H1 (cell line): Measurements from ENCODE around the gene HOXC5. TPM values are rescaled to one million over a fixed set of nuclear protein-coding genes. Genes with fewer than 3 reads are reported as not detected.

Experiments used
- CTCF ChIA-PET: fragments of 300-600 bp; sonication (Branson Sonifier 250); formaldehyde crosslinking; loops from one replicate; lab custom pipeline; 2021; ENCODE audit not compliant: partially characterized antibody; lab: Charles Lee
- POLR2A ChIA-PET: fragments of 300-600 bp; sonication (Branson Sonifier 250); formaldehyde crosslinking; loops from one replicate; lab custom pipeline; 2021; ENCODE audit warnings: inconsistent platforms; ENCODE audit not compliant: partially characterized antibody; lab: Charles Lee
- DNase-seq, 2 experiments: peaks; one replicate each; pipeline versions ENCODE4 v3.0.0 to v3.0.0-alpha.2; 2010 to 2022; ENCODE audit warnings: low spot score in 2 of 2, low read depth in 1 of 2, mixed read lengths in 1 of 2
- FAIRE-seq: peaks from 2 replicates; lab custom pipeline; 2011; peaks lifted over from hg19 to GRCh38; lab: Jason Lieb, UNC
- H2AFZ ChIP-seq: 2 replicates; pipeline ENCODE4 v1.8.1; 2012; ENCODE audit warnings: low read length, inconsistent platforms
- H2AK5ac ChIP-seq: 2 replicates; pipeline ENCODE4 v1.6.1; 2013; ENCODE audit warnings: low read depth, low read length
- H2BK120ac ChIP-seq: replicated peaks from 2 replicates; pipeline ENCODE3; 2013; ENCODE audit warnings: low read depth, low read length, inconsistent platforms
- H2BK12ac ChIP-seq: 2 replicates; pipeline ENCODE4 v1.6.1; 2013; ENCODE audit warnings: low read depth, low read length
- H2BK15ac ChIP-seq: 2 replicates; pipeline ENCODE4 v1.6.1; 2013; ENCODE audit warnings: low read length
- H2BK20ac ChIP-seq: 2 replicates; pipeline ENCODE4 v1.6.1; 2013; ENCODE audit warnings: low read length
- H2BK5ac ChIP-seq: 2 replicates; pipeline ENCODE4 v1.6.1; 2013; ENCODE audit warnings: low read depth, low read length
- H3K14ac ChIP-seq: 2 replicates; pipeline ENCODE4 v1.6.1; 2013; ENCODE audit warnings: inconsistent platforms; ENCODE audit not compliant: insufficient read length
- H3K18ac ChIP-seq: 2 replicates; pipeline ENCODE4 v1.6.1; 2013; ENCODE audit warnings: low read length; ENCODE audit errors: extremely low read depth
- H3K23ac ChIP-seq: 2 replicates; pipeline ENCODE4 v1.6.1; 2013; ENCODE audit warnings: inconsistent platforms; ENCODE audit not compliant: insufficient read length
- H3K23me2 ChIP-seq: 2 replicates; pipeline ENCODE4 v1.6.1; 2013; ENCODE audit warnings: low read depth, low read length
- H3K27ac ChIP-seq: 2 replicates; pipeline ENCODE4 v1.6.1; 2011; ENCODE audit warnings: low read depth, low read length, inconsistent platforms
- H3K27me3 ChIP-seq, 4 experiments: replicated peaks in 1 of 4; 1 replicate in 1 of 4; 2 replicates in 3 of 4; pipeline versions ENCODE4 v1.6.1 to v1.8.1; 2011 to 2013; ENCODE audit warnings: low read length in 3 of 4, mild to moderate bottlenecking in 3 of 4, inconsistent platforms in 2 of 4, mixed read lengths in 2 of 4, moderate library complexity in 1 of 4; ENCODE audit not compliant: control insufficient read depth in 3 of 4, insufficient read depth in 3 of 4; ENCODE audit errors: extremely low read depth in 1 of 4
- H3K36me3 ChIP-seq, 4 experiments: 2 replicates each; pipeline versions ENCODE4 v1.6.1 to v1.8.1; 2011 to 2013; ENCODE audit warnings: mild to moderate bottlenecking in 4 of 4, low read length in 3 of 4, moderate library complexity in 2 of 4, control low read depth in 1 of 4, inconsistent platforms in 1 of 4; ENCODE audit not compliant: insufficient read depth in 4 of 4, control insufficient read depth in 2 of 4
- H3K4ac ChIP-seq: replicated peaks from 2 replicates; pipeline ENCODE3; 2013; ENCODE audit warnings: low read length, low read depth, mixed read lengths, inconsistent platforms; ENCODE audit not compliant: insufficient read length
- H3K4me1 ChIP-seq, 4 experiments: replicated peaks in 1 of 4; 1 replicate in 1 of 4; 2 replicates in 3 of 4; pipeline versions ENCODE4 v1.6.1 to v1.8.1; 2011 to 2013; ENCODE audit warnings: low read length in 3 of 4, inconsistent platforms in 2 of 4, mixed read lengths in 1 of 4; ENCODE audit not compliant: insufficient read depth in 4 of 4, control insufficient read depth in 3 of 4
- H3K4me2 ChIP-seq, 2 experiments: 2 replicates each; pipeline versions ENCODE4 v1.6.1 to v1.8.1; 2011 to 2013; ENCODE audit warnings: low read depth in 2 of 2, low read length in 2 of 2, control low read depth in 1 of 2, inconsistent platforms in 1 of 2, mild to moderate bottlenecking in 1 of 2; ENCODE audit not compliant: insufficient read depth in 1 of 2
- H3K4me3 ChIP-seq, 4 experiments: fragments of 200-600, 300-600 bp in 1 of 4; sonication (generic), shearing (Covaris generic), sonication (Bioruptor Twin) in 1 of 4; 2 replicates each; pipeline versions ENCODE4 v1.5.1 to v1.8.1; 2011 to 2016; ENCODE audit warnings: low read length in 4 of 4, low read depth in 3 of 4, control low read depth in 2 of 4, inconsistent platforms in 2 of 4, mild to moderate bottlenecking in 2 of 4, mixed read lengths in 1 of 4, moderate library complexity in 1 of 4; ENCODE audit not compliant: insufficient read depth in 2 of 4; ENCODE audit errors: extremely low read depth in 1 of 4
- H3K56ac ChIP-seq: replicated peaks from 2 replicates; pipeline ENCODE3; 2013; ENCODE audit warnings: low read depth, mild to moderate bottlenecking, mixed read lengths, low read length, inconsistent platforms; ENCODE audit not compliant: insufficient read length
- H3K79me1 ChIP-seq: 2 replicates; pipeline ENCODE4 v1.6.1; 2013; ENCODE audit warnings: low read depth, low read length, control low read depth
- H3K79me2 ChIP-seq, 2 experiments: 2 replicates each; pipeline versions ENCODE4 v1.6.1 to v1.8.1; 2012 to 2013; ENCODE audit warnings: low read length in 2 of 2, mild to moderate bottlenecking in 2 of 2, inconsistent platforms in 1 of 2; ENCODE audit not compliant: insufficient read depth in 2 of 2, control insufficient read depth in 1 of 2
- H3K9ac ChIP-seq, 4 experiments: replicated peaks in 1 of 4; 1 replicate in 1 of 4; 2 replicates in 3 of 4; pipeline versions ENCODE4 v1.6.1 to v1.8.1; 2011 to 2013; ENCODE audit warnings: low read depth in 3 of 4, low read length in 3 of 4, control low read depth in 2 of 4, mild to moderate bottlenecking in 2 of 4, moderate library complexity in 2 of 4, inconsistent platforms in 1 of 4; ENCODE audit errors: extremely low read depth in 1 of 4
- H3K9me3 ChIP-seq, 2 experiments: 2 replicates each; pipeline versions ENCODE4 v1.6.1 to v1.8.1; 2012 to 2013; ENCODE audit warnings: mild to moderate bottlenecking in 2 of 2, moderate library complexity in 2 of 2, control low read depth in 1 of 2, inconsistent platforms in 1 of 2, low read depth in 1 of 2, low read length in 1 of 2, mixed read lengths in 1 of 2; ENCODE audit not compliant: insufficient read depth in 2 of 2
- H4K20me1 ChIP-seq, 2 experiments: replicated peaks in 1 of 2; 2 replicates each; pipeline versions ENCODE3 to v1.8.1; 2011 to 2013; ENCODE audit warnings: inconsistent platforms in 2 of 2, low read length in 2 of 2, mild to moderate bottlenecking in 1 of 2; ENCODE audit not compliant: insufficient read depth in 2 of 2, control insufficient read depth in 1 of 2
- H4K5ac ChIP-seq: 2 replicates; pipeline ENCODE4 v1.6.1; 2013; ENCODE audit warnings: low read length, low read depth, mixed read lengths, inconsistent platforms; ENCODE audit not compliant: insufficient read length
- H4K8ac ChIP-seq: 2 replicates; pipeline ENCODE4 v1.8.0; 2013; ENCODE audit warnings: mild to moderate bottlenecking, moderate library complexity, low read length, inconsistent platforms; ENCODE audit not compliant: insufficient read depth; ENCODE audit errors: extremely low read depth
- H4K91ac ChIP-seq: replicated peaks from 2 replicates; pipeline ENCODE3; 2013; ENCODE audit warnings: low read length, mixed read lengths, inconsistent platforms; ENCODE audit not compliant: insufficient read length
- BCL11A ChIP-seq, 2 experiments: IDR thresholded peaks; one replicate each; pipeline ENCODE4 v1.6.1; 2011; ENCODE audit warnings: low read depth in 2 of 2, low read length in 2 of 2, mild to moderate bottlenecking in 2 of 2
- SP4 ChIP-seq: IDR thresholded peaks from 2 replicates; pipeline ENCODE4 v1.6.1; 2012; ENCODE audit warnings: low read length, inconsistent platforms
- WGBS, 2 experiments: shearing (Covaris generic) in 1 of 2; methylation state at CpG; one replicate each; pipeline versions ENCODE4 v1.1.6 to v1.1.7; 2013 to 2015; ENCODE audit warnings: low lambda C conversion rate in 2 of 2, mixed read lengths in 2 of 2, inconsistent platforms in 1 of 2, low coverage in 1 of 2, missing lambda C conversion rate in 1 of 2; ENCODE audit not compliant: insufficient replicate concordance in 2 of 2, insufficient coverage in 1 of 2, insufficient read length in 1 of 2; ENCODE audit errors: extremely low coverage in 1 of 2, missing lambda C conversion rate in 1 of 2; 5-methylcytosine and 5-hydroxymethylcytosine counted together
- polyA plus RNA-seq, 7 experiments: library from polyadenylated mRNA; depleted of rRNA in 3 of 7; stranded (reverse) in 5 of 7; unstranded in 2 of 7; fragments of >200 nt in 5 of 7; fragments of 200-250 nt in 2 of 7; gene quantifications; 1 replicate in 5 of 7; 2 replicates in 1 of 7; 4 replicates in 1 of 7; pipeline versions ENCODE4 v1.2.1 to v1.2.3, GENCODE V29; 2011 to 2013; ENCODE audit warnings: missing spikeins in 2 of 7, mixed read lengths in 2 of 7
- total RNA-seq: library from RNA; stranded (reverse); fragmentation: NEBNext Ultra II Directional; extraction: Animal tissue kit (Norgen Biotek cat#: 25700); gene quantifications from 2 replicates; pipeline ENCODE4 v1.2.1, GENCODE V29; 2021
- TF ChIP-seq, protein P1 (sequence below): IDR thresholded peaks from 2 replicates; pipeline ENCODE4 v1.6.1; 2011; ENCODE audit warnings: low read length, improper control_type of control experiment

The HOXC5 gene
- total and polyA plus RNA-seq, 2 of the 8 experiments (the other 6 are each of a cell fraction or from before 2014, with no cell fraction given): not detected

DNA sequence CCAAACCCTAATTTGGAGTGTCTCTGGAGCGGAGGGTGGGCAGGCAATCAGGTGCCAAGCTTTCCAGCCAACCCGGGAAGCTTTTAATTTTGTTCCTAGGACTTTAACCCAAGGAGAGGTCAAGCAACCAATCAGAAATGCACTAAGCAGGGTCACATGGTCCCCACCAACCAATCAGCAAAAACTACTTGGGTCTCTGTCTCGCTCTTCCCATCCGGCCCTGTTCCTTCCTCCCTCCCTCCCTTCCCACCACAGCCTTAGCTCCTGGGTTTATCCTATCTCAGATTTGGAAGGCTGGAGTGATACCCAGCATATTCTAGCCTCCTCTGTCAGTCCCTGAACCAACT lies 7.3 kb downstream of the HOXC5 start:
- WGBS, 2 experiments: 65% methylated on average over 4 of the region's 4 CpGs; no CpG with 5 or more reads in 1 of the 2 experiments
- no peaks in the 10 kb centered on the region for H3K79me1 ChIP-seq
- peaks cover 9 to 18% of the 10 kb centered on the region in 2 experiments for H4K20me1 ChIP-seq
- no peak overlapping the region for H3K14ac ChIP-seq
- FAIRE-seq (no peak), DNase-seq (no peak)
- no peak overlapping the region for H3K4me2 ChIP-seq
- no peak overlapping the region for H3K18ac ChIP-seq
- H3K9ac ChIP-seq: no peak overlapping the region
- H4K5ac ChIP-seq: no peak overlapping the region
- no peak overlapping the region for H2BK12ac ChIP-seq
- no peaks in the 10 kb centered on the region for H3K23me2 ChIP-seq
- no peak overlapping the region for H3K4ac ChIP-seq
- CTCF ChIA-PET: interaction anchor here (1.8 to 20.0 kb wide), 5 partner anchors 8 to 293 kb away, joined by 4 to 339 read pairs (median 9); partner anchors contain the start of genes HOXC5 and SMUG1
- no peaks in the 10 kb centered on the region for H3K79me2 ChIP-seq
- H2BK15ac ChIP-seq: no peak overlapping the region
- no peak overlapping the region for H3K23ac ChIP-seq
- no peak overlapping the region for H3K4me3 ChIP-seq
- H2BK5ac ChIP-seq: no peak overlapping the region
- no peak overlapping the region for H3K27ac ChIP-seq
- H2BK20ac ChIP-seq: no peak overlapping the region
- TF ChIP-seq, protein P1, sequence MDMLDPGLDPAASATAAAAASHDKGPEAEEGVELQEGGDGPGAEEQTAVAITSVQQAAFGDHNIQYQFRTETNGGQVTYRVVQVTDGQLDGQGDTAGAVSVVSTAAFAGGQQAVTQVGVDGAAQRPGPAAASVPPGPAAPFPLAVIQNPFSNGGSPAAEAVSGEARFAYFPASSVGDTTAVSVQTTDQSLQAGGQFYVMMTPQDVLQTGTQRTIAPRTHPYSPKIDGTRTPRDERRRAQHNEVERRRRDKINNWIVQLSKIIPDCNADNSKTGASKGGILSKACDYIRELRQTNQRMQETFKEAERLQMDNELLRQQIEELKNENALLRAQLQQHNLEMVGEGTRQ: peak; percentile 60
- no peak for TF ChIP-seq BCL11A (IDR thresholded peaks at IDR 0.05; ENCODE audit: low read depth in 2 of 2, low read length in 2 of 2)
- no peak for TF ChIP-seq SP4
- no peaks in the 10 kb centered on the region; a peak in 2 of 4 replicates for H3K9me3 ChIP-seq
- no peak overlapping the region for H2AFZ ChIP-seq
- no peaks in the 10 kb centered on the region; a peak in 1 of 7 replicates for H3K4me1 ChIP-seq
- H2AK5ac ChIP-seq: no peak overlapping the region
- no peak overlapping the region for H4K8ac ChIP-seq
- H3K36me3 ChIP-seq: no peaks in the 10 kb centered on the region; a peak in 1 of 8 replicates
- no peak overlapping the region for H2BK120ac ChIP-seq
- no peak overlapping the region for H4K91ac ChIP-seq
- H3K27me3 ChIP-seq: peaks cover 95 to 100% (median 99%) of the 10 kb centered on the region in 4 experiments
- POLR2A ChIA-PET: no interaction called here
- H3K56ac ChIP-seq: no peak overlapping the region
